ENCODE measurements around the gene SMCO1.

DNA sequence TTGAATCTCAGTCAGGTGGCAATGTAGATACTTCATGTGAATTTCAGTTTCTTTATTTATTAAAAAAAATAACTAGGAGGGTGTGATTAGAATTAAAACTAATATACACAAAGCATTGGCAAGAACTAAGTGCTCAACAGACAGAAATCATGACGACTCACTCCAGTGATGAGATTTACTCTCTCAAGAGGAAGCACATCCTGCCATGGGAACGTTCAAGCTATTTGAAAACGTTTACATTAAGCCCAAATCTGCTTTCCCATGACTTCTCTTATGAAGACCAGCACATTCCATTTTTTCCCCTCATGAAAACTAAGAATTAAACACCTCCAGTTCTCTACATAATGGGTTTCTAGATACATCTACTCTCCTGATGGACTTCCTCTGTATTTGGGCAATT is 44.7 kb upstream of the SMCO1 start:
- TF ChIP-seq, protein P1, sequence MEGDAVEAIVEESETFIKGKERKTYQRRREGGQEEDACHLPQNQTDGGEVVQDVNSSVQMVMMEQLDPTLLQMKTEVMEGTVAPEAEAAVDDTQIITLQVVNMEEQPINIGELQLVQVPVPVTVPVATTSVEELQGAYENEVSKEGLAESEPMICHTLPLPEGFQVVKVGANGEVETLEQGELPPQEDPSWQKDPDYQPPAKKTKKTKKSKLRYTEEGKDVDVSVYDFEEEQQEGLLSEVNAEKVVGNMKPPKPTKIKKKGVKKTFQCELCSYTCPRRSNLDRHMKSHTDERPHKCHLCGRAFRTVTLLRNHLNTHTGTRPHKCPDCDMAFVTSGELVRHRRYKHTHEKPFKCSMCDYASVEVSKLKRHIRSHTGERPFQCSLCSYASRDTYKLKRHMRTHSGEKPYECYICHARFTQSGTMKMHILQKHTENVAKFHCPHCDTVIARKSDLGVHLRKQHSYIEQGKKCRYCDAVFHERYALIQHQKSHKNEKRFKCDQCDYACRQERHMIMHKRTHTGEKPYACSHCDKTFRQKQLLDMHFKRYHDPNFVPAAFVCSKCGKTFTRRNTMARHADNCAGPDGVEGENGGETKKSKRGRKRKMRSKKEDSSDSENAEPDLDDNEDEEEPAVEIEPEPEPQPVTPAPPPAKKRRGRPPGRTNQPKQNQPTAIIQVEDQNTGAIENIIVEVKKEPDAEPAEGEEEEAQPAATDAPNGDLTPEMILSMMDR (conservative IDR thresholded peaks at IDR 0.05; ENCODE audit: low read length), result no peak
- TF ChIP-seq EZH2phosphoT487 (IDR thresholded peaks at IDR 0.05; ENCODE audit: borderline replicate concordance), result no peak
